GM19467 (cell line): ENCODE results near the gene FOXO1.

Source experiments
- ATAC-seq: cut with Tn5 transposase; IDR thresholded peaks from one replicate; pipeline ENCODE4 v1.9.1; 2021; ENCODE audit warnings: mild to moderate bottlenecking, moderate library complexity; ENCODE audit not compliant: unreplicated experiment

FOXO1 gene

DNA sequence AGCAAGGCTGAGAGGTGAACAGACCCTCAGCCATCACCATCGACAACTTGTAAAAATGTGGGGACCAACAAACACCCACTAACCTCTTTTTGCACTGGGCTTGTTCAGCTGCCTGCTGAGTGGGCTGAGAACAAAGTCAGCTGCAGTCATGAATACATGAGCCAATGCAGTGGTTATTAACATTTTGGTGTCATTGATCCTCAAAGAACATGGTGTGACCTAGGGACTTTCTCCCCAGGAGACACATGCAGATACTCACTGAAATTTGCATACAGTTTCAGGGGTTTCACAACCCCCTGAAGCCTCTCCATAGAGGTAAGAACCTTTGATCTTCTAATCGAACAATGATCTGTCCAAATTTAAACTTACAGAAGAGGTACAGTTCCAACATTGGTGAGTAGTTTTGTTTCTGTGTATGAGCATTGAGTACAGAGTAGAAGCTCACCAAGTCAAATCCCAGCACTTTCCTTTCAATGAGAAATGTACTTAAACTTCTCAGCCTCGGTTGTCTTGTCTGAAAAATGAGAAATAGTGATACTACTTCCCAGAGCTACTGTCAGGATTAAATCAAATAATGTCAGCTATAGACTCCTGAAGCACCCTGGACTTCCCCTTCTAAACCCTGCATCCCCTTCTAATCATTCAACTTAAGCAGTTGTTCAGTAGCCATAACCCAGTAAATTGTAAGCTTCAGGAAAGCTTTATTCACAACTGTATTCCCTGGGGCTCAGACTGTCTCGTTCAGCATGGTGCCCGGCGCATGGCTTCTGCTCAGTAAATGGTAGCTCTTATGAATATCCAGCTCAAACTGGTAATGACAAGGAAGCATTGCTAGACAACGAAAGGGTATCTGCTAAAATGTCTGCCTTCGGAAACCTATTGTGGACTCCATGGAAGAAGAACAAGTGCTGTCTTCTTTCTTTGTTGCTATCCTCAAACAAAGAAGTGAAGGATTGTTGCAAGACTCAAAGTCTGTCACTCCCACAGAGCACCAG lies 148.7 kb downstream of the FOXO1 start:
- ATAC-seq = peak; percentile 82

DNA sequence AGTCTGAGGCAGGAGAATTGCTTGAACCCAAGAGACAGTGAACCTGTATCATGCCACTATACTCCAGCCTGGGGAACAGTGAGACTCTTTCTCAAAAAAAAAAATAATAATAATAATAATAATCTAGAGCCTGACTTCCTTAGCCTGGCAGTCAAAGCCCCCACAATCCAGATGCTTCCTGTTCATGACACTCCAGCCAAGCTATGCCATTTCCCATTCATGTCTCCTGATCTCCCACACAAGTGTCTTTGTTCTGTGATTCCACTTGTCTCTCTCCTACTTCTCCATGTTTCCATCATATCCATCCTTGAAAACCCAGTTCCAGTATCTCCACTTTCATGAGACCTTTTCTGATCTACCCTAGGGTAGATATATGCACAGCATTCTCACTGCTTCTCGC lies 150.7 kb downstream of the FOXO1 start:
- ATAC-seq = no peak

DNA sequence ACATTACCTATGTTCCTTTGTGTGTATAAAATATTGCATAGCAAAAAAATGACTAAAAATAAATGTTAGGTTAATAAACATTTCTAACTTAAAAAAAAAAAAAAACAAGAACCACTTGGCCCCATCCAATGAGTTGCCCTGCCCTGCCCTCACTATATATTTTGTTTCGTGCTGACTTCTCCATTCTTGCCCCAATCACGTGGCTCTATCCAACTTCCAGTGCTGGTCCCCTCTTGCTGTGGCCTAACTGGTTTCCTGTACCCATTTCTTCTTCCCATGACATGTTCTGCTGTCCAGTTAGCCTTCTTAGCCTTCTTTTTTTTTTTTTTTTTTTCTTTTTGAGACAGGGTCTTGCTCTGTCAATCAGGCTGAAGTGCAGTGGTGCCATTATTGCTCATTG lies 151.6 kb downstream of the FOXO1 start:
- ATAC-seq = no peak

DNA sequence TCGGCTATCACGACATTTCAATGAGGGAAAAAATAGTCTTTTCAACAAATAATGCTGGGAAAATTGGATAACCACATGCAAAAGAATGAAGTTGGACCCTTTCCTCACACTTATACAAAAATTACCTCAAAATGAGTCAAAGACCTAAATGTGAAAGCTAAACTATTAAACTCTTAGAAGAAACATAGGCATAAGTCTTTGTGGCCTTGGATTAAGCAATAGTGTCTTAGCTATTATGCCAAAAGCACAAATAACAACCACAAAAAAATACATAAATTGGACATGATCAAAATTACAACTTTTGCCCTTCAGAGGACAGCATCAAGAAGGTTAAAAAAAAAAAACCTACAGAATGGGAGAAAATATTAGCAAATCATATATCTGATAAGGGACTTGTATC lies 156.6 kb downstream of the FOXO1 start:
- no peak for ATAC-seq

DNA sequence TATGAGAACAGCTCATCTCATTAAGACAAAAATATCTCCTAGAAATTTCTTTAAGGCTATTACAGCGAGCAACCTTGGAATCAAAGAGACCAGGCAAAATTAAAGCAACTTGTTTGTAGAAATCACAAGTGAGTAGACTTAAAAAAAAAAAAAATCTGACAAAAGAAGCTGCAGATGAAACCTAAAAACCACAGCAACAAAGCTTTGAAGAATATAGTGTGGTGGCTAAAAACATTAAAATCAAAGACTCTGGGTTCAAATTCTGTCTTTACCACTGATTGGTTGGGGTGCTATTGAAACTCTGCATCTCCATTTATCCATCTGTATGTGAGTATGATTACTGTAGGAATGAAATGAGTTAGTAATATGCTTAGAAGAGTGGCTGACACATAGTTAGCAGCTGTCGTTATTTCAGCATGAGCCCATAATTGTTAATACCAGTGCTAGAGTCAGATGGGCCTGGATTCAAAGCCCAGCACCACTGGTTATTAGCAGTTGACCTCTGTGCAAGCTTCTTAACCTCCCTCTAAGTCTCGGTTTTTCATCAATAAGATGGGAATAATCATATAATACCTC lies 157.6 kb downstream of the FOXO1 start:
- no peak for ATAC-seq

- no peak for ATAC-seq
Observed at GRCh38 chr13:40508127-40508526, 158.3 kb downstream of the FOXO1 start.

GRCh38 chr13:40506592-40507446 lies 159.6 kb downstream of the FOXO1 start:
- ATAC-seq = no peak
